Neural cell (in vitro differentiated cells): ENCODE results near the gene HIVEP3. TPM values are rescaled to one million over a fixed set of nuclear protein-coding genes. Genes with fewer than 3 reads are reported as not detected.

Experiments used
- H2AFZ ChIP-seq: fragments of 200-600, 300-800 bp; sonication (generic), shearing (Covaris generic); 2 replicates; pipeline ENCODE4 v1.6.0; 2014; ENCODE audit warnings: low read depth, mild to moderate bottlenecking, antibody characterized with exemption, low read length, moderate library complexity
- H3F3A ChIP-seq: fragments of 200-600 bp; shearing (Covaris generic); 2 replicates; pipeline ENCODE4 v1.6.1; 2016; ENCODE audit warnings: mild to moderate bottlenecking, moderate library complexity, mixed read lengths, antibody characterized with exemption, low read length; ENCODE audit not compliant: insufficient read depth, poor library complexity, severe bottlenecking
- H3K27ac ChIP-seq: fragments of 200-600, 300-800 bp; sonication (generic), shearing (Covaris generic); 2 replicates; pipeline ENCODE4 v1.5.1; 2014; ENCODE audit warnings: mild to moderate bottlenecking, low read length, moderate library complexity
- H3K27me3 ChIP-seq: fragments of 300-800, 200-600 bp; sonication (generic), shearing (Covaris generic); 2 replicates; pipeline ENCODE4 v1.6.0; 2014; ENCODE audit warnings: mild to moderate bottlenecking, low read depth, low read length, moderate library complexity; ENCODE audit not compliant: insufficient read depth
- H3K36me3 ChIP-seq: fragments of 300-800, 200-600 bp; sonication (generic), shearing (Covaris generic); 2 replicates; pipeline ENCODE4 v1.5.1; 2014; ENCODE audit warnings: mild to moderate bottlenecking, antibody characterized with exemption, low read length, moderate library complexity; ENCODE audit not compliant: insufficient read depth
- H3K4me2 ChIP-seq: fragments of 300-800, 200-600 bp; sonication (generic), shearing (Covaris generic); 2 replicates; pipeline ENCODE4 v1.6.0; 2014; ENCODE audit warnings: mild to moderate bottlenecking, low read length
- H3K4me3 ChIP-seq: fragments of 300-800, 200-600 bp; sonication (generic), shearing (Covaris generic); 2 replicates; pipeline ENCODE4 v1.5.1; 2014; ENCODE audit warnings: mild to moderate bottlenecking, low read length, moderate library complexity
- H3K79me2 ChIP-seq: fragments of 200-600 bp; shearing (Covaris generic); replicated peaks from 2 replicates; pipeline ENCODE4 v1.6.0; 2014; ENCODE audit warnings: mild to moderate bottlenecking, low read length, moderate library complexity; ENCODE audit not compliant: insufficient read depth
- H3K9ac ChIP-seq: fragments of 300-800, 200-600 bp; sonication (generic), shearing (Covaris generic); 2 replicates; pipeline ENCODE4 v1.6.1; 2016; ENCODE audit warnings: mild to moderate bottlenecking, low read length, mixed read lengths
- H3K9me2 ChIP-seq: fragments of 200-600 bp; shearing (Covaris generic); 2 replicates; pipeline ENCODE4 v1.6.1; 2016; ENCODE audit warnings: mild to moderate bottlenecking, low read length, mixed read lengths; ENCODE audit not compliant: insufficient read depth
- H3K9me3 ChIP-seq: fragments of 200-600, 300-800 bp; sonication (generic), shearing (Covaris generic); 2 replicates; pipeline ENCODE4 v1.6.1; 2016; ENCODE audit warnings: mild to moderate bottlenecking, mixed run types, low read length, moderate library complexity, mixed read lengths
- H4K20me1 ChIP-seq: fragments of 200-600 bp; shearing (Covaris generic); 2 replicates; pipeline ENCODE4 v1.6.1; 2016; ENCODE audit warnings: mild to moderate bottlenecking, mixed run types; ENCODE audit not compliant: insufficient read depth
- EP300 ChIP-seq: fragments of 450-650 bp; conservative IDR thresholded peaks from 2 replicates; pipeline ENCODE4 v1.6.1; 2014; ENCODE audit warnings: antibody characterized with exemption, mild to moderate bottlenecking, moderate library complexity; ENCODE audit not compliant: poor library complexity, severe bottlenecking
- EZH2 ChIP-seq: fragments of 200-600, 300-800 bp; shearing (Covaris generic), sonication (generic); IDR thresholded peaks from 2 replicates; pipeline ENCODE4 v1.6.1; 2014; ENCODE audit warnings: antibody characterized with exemption, low read length, borderline replicate concordance, mild to moderate bottlenecking; ENCODE audit not compliant: insufficient read depth, poor library complexity, severe bottlenecking
- MXI1 ChIP-seq: fragments of 450-650 bp; conservative IDR thresholded peaks from 2 replicates; pipeline ENCODE4 v1.6.1; 2014; ENCODE audit warnings: antibody characterized with exemption, mild to moderate bottlenecking; ENCODE audit not compliant: poor library complexity, severe bottlenecking
- POLR2AphosphoS5 ChIP-seq: IDR thresholded peaks from 2 replicates; pipeline ENCODE4 v1.6.1; 2012
- RAD21 ChIP-seq: fragments of 450-650 bp; conservative IDR thresholded peaks from 2 replicates; pipeline ENCODE4 v1.6.1; 2014; ENCODE audit warnings: antibody characterized with exemption, mild to moderate bottlenecking, moderate library complexity
- SMC3 ChIP-seq: fragments of 450-650 bp; conservative IDR thresholded peaks from 2 replicates; pipeline ENCODE4 v1.6.1; 2014; ENCODE audit warnings: antibody characterized with exemption, mild to moderate bottlenecking, moderate library complexity; ENCODE audit not compliant: poor library complexity
- TAF1 ChIP-seq: IDR thresholded peaks from 2 replicates; pipeline ENCODE4 v1.6.1; 2012; ENCODE audit warnings: low read depth
- polyA plus RNA-seq: library from polyadenylated mRNA; depleted of rRNA; stranded (reverse); fragments of >200 nt; gene quantifications from 2 replicates; pipeline ENCODE4 v1.2.3, GENCODE V29; 2014
- TF ChIP-seq, protein P1 (sequence below): IDR thresholded peaks from 2 replicates; pipeline ENCODE4 v1.6.1; 2012; ENCODE audit warnings: borderline replicate concordance
- TF ChIP-seq, protein P2 (sequence below): fragments of 450-650 bp; IDR thresholded peaks from 2 replicates; pipeline ENCODE4 v1.5.1; 2014; ENCODE audit warnings: antibody characterized with exemption, mild to moderate bottlenecking, moderate library complexity; ENCODE audit not compliant: poor library complexity, severe bottlenecking

The HIVEP3 gene
- polyA plus RNA-seq, 1 donor from 2014 or later: 2.6 TPM

- H3K4me3 ChIP-seq: no peak overlapping the region
- H3K9me2 ChIP-seq: no peaks in the 10 kb centered on the region
- no peak overlapping the region for H3K9ac ChIP-seq
- no peaks in the 10 kb centered on the region for H3K36me3 ChIP-seq
- no peaks in the 10 kb centered on the region for H3K27me3 ChIP-seq
- H3F3A ChIP-seq: no peaks in the 10 kb centered on the region
- no peak overlapping the region for H3K4me2 ChIP-seq
- no peaks in the 10 kb centered on the region for H4K20me1 ChIP-seq
- no peaks in the 10 kb centered on the region for H3K9me3 ChIP-seq
- no peaks in the 10 kb centered on the region for H3K79me2 ChIP-seq
- H3K27ac ChIP-seq: no peak overlapping the region
- TF ChIP-seq EP300 (no peak), RAD21 (peak; percentile 61), POLR2AphosphoS5 (no peak), EZH2 (no peak), SMC3 (peak; percentile 70), MXI1 (no peak), TAF1 (no peak)
- TF ChIP-seq, protein P1, sequence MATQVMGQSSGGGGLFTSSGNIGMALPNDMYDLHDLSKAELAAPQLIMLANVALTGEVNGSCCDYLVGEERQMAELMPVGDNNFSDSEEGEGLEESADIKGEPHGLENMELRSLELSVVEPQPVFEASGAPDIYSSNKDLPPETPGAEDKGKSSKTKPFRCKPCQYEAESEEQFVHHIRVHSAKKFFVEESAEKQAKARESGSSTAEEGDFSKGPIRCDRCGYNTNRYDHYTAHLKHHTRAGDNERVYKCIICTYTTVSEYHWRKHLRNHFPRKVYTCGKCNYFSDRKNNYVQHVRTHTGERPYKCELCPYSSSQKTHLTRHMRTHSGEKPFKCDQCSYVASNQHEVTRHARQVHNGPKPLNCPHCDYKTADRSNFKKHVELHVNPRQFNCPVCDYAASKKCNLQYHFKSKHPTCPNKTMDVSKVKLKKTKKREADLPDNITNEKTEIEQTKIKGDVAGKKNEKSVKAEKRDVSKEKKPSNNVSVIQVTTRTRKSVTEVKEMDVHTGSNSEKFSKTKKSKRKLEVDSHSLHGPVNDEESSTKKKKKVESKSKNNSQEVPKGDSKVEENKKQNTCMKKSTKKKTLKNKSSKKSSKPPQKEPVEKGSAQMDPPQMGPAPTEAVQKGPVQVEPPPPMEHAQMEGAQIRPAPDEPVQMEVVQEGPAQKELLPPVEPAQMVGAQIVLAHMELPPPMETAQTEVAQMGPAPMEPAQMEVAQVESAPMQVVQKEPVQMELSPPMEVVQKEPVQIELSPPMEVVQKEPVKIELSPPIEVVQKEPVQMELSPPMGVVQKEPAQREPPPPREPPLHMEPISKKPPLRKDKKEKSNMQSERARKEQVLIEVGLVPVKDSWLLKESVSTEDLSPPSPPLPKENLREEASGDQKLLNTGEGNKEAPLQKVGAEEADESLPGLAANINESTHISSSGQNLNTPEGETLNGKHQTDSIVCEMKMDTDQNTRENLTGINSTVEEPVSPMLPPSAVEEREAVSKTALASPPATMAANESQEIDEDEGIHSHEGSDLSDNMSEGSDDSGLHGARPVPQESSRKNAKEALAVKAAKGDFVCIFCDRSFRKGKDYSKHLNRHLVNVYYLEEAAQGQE: no peak
- TF ChIP-seq, protein P2, sequence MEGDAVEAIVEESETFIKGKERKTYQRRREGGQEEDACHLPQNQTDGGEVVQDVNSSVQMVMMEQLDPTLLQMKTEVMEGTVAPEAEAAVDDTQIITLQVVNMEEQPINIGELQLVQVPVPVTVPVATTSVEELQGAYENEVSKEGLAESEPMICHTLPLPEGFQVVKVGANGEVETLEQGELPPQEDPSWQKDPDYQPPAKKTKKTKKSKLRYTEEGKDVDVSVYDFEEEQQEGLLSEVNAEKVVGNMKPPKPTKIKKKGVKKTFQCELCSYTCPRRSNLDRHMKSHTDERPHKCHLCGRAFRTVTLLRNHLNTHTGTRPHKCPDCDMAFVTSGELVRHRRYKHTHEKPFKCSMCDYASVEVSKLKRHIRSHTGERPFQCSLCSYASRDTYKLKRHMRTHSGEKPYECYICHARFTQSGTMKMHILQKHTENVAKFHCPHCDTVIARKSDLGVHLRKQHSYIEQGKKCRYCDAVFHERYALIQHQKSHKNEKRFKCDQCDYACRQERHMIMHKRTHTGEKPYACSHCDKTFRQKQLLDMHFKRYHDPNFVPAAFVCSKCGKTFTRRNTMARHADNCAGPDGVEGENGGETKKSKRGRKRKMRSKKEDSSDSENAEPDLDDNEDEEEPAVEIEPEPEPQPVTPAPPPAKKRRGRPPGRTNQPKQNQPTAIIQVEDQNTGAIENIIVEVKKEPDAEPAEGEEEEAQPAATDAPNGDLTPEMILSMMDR: peak; percentile 71
- no peak overlapping the region for H2AFZ ChIP-seq
These were observed 402.3 kb downstream of the HIVEP3 start for GRCh38 chr1:41516168-41517061.

GRCh38 chr1:41515778-41516167 is 402.9 kb downstream of the HIVEP3 start:
- H3F3A ChIP-seq: no peaks in the 10 kb centered on the region
- H3K9me2 ChIP-seq: no peaks in the 10 kb centered on the region
- H3K4me2 ChIP-seq: no peak overlapping the region
- no peaks in the 10 kb centered on the region for H3K79me2 ChIP-seq
- no peaks in the 10 kb centered on the region for H3K27me3 ChIP-seq
- H3K9ac ChIP-seq: no peak overlapping the region
- no peaks in the 10 kb centered on the region for H4K20me1 ChIP-seq
- TF ChIP-seq POLR2AphosphoS5: no peak
- no peak for TF ChIP-seq MXI1
- TF ChIP-seq, protein P2: no peak
- no peak for TF ChIP-seq RAD21
- no peak for TF ChIP-seq SMC3
- TF ChIP-seq, protein P1: no peak
- TF ChIP-seq EZH2: no peak
- no peak for TF ChIP-seq EP300
- TF ChIP-seq TAF1: no peak
- no peaks in the 10 kb centered on the region for H3K9me3 ChIP-seq
- H3K36me3 ChIP-seq: no peaks in the 10 kb centered on the region
- H2AFZ ChIP-seq: no peak overlapping the region
- H3K27ac ChIP-seq: no peak overlapping the region
- no peak overlapping the region for H3K4me3 ChIP-seq
